HCT116 (cell line): ENCODE measurements around the gene PSMA7. TPM values are rescaled to one million over a fixed set of nuclear protein-coding genes. Genes with fewer than 3 reads are reported as not detected.
"Not testable (repeated sequence)": the region's sequence is repeated elsewhere in the genome, so short reads cannot be mapped to it uniquely, and the experiment has no call there.

Experiments used
- ATAC-seq: fragments of 200-7000 bp; cut with Tn5 transposase; 2 replicates; pipeline ENCODE4 v1.9.1; 2020; ENCODE audit warnings: mild to moderate bottlenecking, moderate library complexity
- BruUV-seq: library from RNA; stranded (reverse); fragments of 400-500 nt; replicated peaks from 2 replicates; lab custom pipeline; 2021; lab: Mats Ljungman, UMichigan
- CTCF ChIA-PET: fragments of 300-600 bp; sonication (Branson Sonifier 250); formaldehyde crosslinking; loops from one replicate; lab custom pipeline; 2021; ENCODE audit warnings: antibody characterized with exemption; lab: Charles Lee
- POLR2A ChIA-PET: fragments of 300-600, 350-600 bp; sonication (Branson Sonifier 250); formaldehyde crosslinking; loops from one replicate; lab custom pipeline; 2021; ENCODE audit warnings: antibody characterized with exemption; lab: Charles Lee
- RAD21 ChIA-PET, 2 experiments: fragments of 300-600 bp; sonication (Branson Sonifier 250); formaldehyde crosslinking; loops; one replicate each; lab custom pipeline; 2023; ENCODE audit warnings: low total read pairs in 2 of 2; ENCODE audit not compliant: uncharacterized antibody in 2 of 2, unreplicated experiment in 2 of 2, low non-redundant PET in 1 of 2; lab: Charles Lee
- DNase-seq: peaks from one replicate; pipeline ENCODE4 v3.0.0-alpha.2; 2010; ENCODE audit warnings: low read depth, low spot score
- H2AFZ ChIP-seq: fragments of 200-600 bp; shearing (Covaris generic), sonication (generic); 2 replicates; pipeline ENCODE4 v1.6.1; 2017; ENCODE audit warnings: low read depth, mixed run types, mixed read lengths, antibody characterized with exemption, low read length; ENCODE audit not compliant: poor library complexity, severe bottlenecking
- H3K27ac ChIP-seq: 2 replicates; pipeline ENCODE4 v1.5.1; 2012; ENCODE audit warnings: low read depth, low read length
- H3K27me3 ChIP-seq: fragments of 200-600 bp; sonication (generic); 2 replicates; pipeline ENCODE4 v1.6.1; 2016; ENCODE audit warnings: mixed run types, low read length, mixed read lengths; ENCODE audit not compliant: insufficient read depth
- H3K36me3 ChIP-seq, 2 experiments: fragments of 200-500 bp in 1 of 2; fragments of 200-600 bp in 1 of 2; sonication (Bioruptor generic) in 1 of 2; sonication (generic) in 1 of 2; 2 replicates each; pipeline versions ENCODE4 v1.5.1 to v1.6.1; 2014 to 2016; ENCODE audit warnings: low read length in 2 of 2, inconsistent platforms in 1 of 2, mixed read lengths in 1 of 2, mixed run types in 1 of 2; ENCODE audit not compliant: insufficient read depth in 2 of 2, control insufficient read depth in 1 of 2
- H3K4me1 ChIP-seq, 2 experiments: fragments of 200-600 bp in 1 of 2; sonication (generic) in 1 of 2; 2 replicates each; pipeline versions ENCODE4 v1.5.1 to v1.6.1; 2012 to 2017; ENCODE audit warnings: low read length in 2 of 2, inconsistent platforms in 1 of 2, mild to moderate bottlenecking in 1 of 2, mixed read lengths in 1 of 2, mixed run types in 1 of 2, moderate library complexity in 1 of 2; ENCODE audit not compliant: insufficient read depth in 2 of 2, control insufficient read depth in 1 of 2
- H3K4me2 ChIP-seq: fragments of 200-600 bp; sonication (generic); 2 replicates; pipeline ENCODE4 v1.6.1; 2017; ENCODE audit warnings: mixed run types, low read length, mixed read lengths
- H3K4me3 ChIP-seq, 2 experiments: fragments of 200-600 bp in 1 of 2; sonication (generic) in 1 of 2; replicated peaks in 1 of 2; 2 replicates each; pipeline ENCODE4 v1.5.1; 2011 to 2016; ENCODE audit warnings: low read length in 2 of 2, control low read depth in 1 of 2, low read depth in 1 of 2, mild to moderate bottlenecking in 1 of 2, mixed read lengths in 1 of 2, mixed run types in 1 of 2
- H3K79me2 ChIP-seq: fragments of 200-600 bp; sonication (generic); 2 replicates; pipeline ENCODE4 v1.6.1; 2017; ENCODE audit warnings: mild to moderate bottlenecking, mixed run types, low read length, moderate library complexity, mixed read lengths; ENCODE audit not compliant: insufficient read depth
- H3K9ac ChIP-seq: fragments of 200-600 bp; sonication (generic); 2 replicates; pipeline ENCODE4 v1.6.1; 2016; ENCODE audit warnings: low read length, mixed read lengths
- H3K9me2 ChIP-seq: fragments of 200-600 bp; sonication (generic), shearing (Covaris generic); 2 replicates; pipeline ENCODE4 v1.6.1; 2017; ENCODE audit warnings: mixed run types, mild to moderate bottlenecking, moderate library complexity; ENCODE audit not compliant: insufficient read depth
- H3K9me3 ChIP-seq, 2 experiments: fragments of 200-500 bp in 1 of 2; fragments of 200-600 bp in 1 of 2; sonication (Bioruptor generic) in 1 of 2; sonication (generic) in 1 of 2; 2 replicates each; pipeline ENCODE4 v1.6.1; 2014 to 2017; ENCODE audit warnings: low read length in 2 of 2, mixed read lengths in 2 of 2, inconsistent platforms in 1 of 2, low read depth in 1 of 2, mild to moderate bottlenecking in 1 of 2, mixed run types in 1 of 2, moderate library complexity in 1 of 2; ENCODE audit not compliant: control insufficient read depth in 1 of 2, insufficient read depth in 1 of 2
- H4K20me1 ChIP-seq: fragments of 200-600 bp; sonication (generic), shearing (Covaris generic); 2 replicates; pipeline ENCODE4 v1.6.1; 2017; ENCODE audit warnings: mixed run types, mild to moderate bottlenecking, moderate library complexity; ENCODE audit not compliant: insufficient read depth
- CTCF ChIP-seq, 3 experiments: fragments of 200-600 bp in 1 of 3; sonication (generic) in 1 of 3; IDR thresholded peaks in 2 of 3; conservative IDR thresholded peaks in 1 of 3; 2 replicates each; pipeline ENCODE4 v1.5.1; 2012 to 2017; ENCODE audit warnings: low read depth in 2 of 3, low read length in 2 of 3, antibody characterized with exemption in 1 of 3, borderline replicate concordance in 1 of 3, control low read depth in 1 of 3, mild to moderate bottlenecking in 1 of 3, mixed read lengths in 1 of 3, mixed run types in 1 of 3, moderate library complexity in 1 of 3; ENCODE audit not compliant: insufficient read depth in 1 of 3
- ELF1 ChIP-seq: IDR thresholded peaks from 2 replicates; pipeline ENCODE4 v1.6.1; 2012; ENCODE audit warnings: low read depth, borderline replicate concordance
- EZH2phosphoT487 ChIP-seq: fragments of 200-600 bp; IDR thresholded peaks from 2 replicates; pipeline ENCODE4 v1.6.1; 2018; ENCODE audit warnings: antibody characterized with exemption, borderline replicate concordance
- FOSL1 ChIP-seq: IDR thresholded peaks from 2 replicates; pipeline ENCODE4 v1.6.1; 2012; ENCODE audit warnings: low read depth
- POLR2AphosphoS5 ChIP-seq: IDR thresholded peaks from 2 replicates; pipeline ENCODE4 v1.6.1; 2011; ENCODE audit warnings: mild to moderate bottlenecking, low read depth, low read length, moderate library complexity
- RAD21 ChIP-seq: IDR thresholded peaks from 2 replicates; pipeline ENCODE4 v1.6.1; 2012; ENCODE audit warnings: low read depth, mild to moderate bottlenecking
- REST ChIP-seq: IDR thresholded peaks from 2 replicates; pipeline ENCODE4 v1.6.1; 2012; ENCODE audit warnings: low read depth
- ZBTB33 ChIP-seq: IDR thresholded peaks from 2 replicates; pipeline ENCODE4 v1.6.1; 2011; ENCODE audit warnings: mild to moderate bottlenecking, low read length, moderate library complexity; ENCODE audit not compliant: insufficient replicate concordance; ENCODE audit errors: extremely low read depth
- intact Hi-C: fragments of 100-400 bp; cut with micrococcal nuclease; formaldehyde crosslinking; loops from 2 replicates; pipeline ENCODE4 v1.10.0; 2022
- total RNA-seq: library from RNA; stranded (reverse); gene quantifications from one replicate; pipeline ENCODE4 v1.2.1, GENCODE V29; 2021; ENCODE audit not compliant: unreplicated experiment
- TF ChIP-seq, protein P1 (sequence below): IDR thresholded peaks from 2 replicates; pipeline ENCODE4 v1.6.1; 2012

PSMA7 gene
- total RNA-seq, 1 experiment from 2014 or later = 364 TPM

GRCh38 chr20:62148908-62149314 lies 5.7 kb upstream of the PSMA7 start:
- no peak overlapping the region for H3K4me2 ChIP-seq
- no peak for DNase-seq
- no peak overlapping the region for H2AFZ ChIP-seq
- peaks cover 0 to 31% of the 10 kb centered on the region in 2 experiments; a peak in 2 of 4 replicates for H3K36me3 ChIP-seq
- no TSS peak for BruUV-seq
- ChIA-PET CTCF (no interaction called here), POLR2A (no interaction called here), RAD21 (no interaction called here)
- intact Hi-C loops = no loop called here
- H3K9ac ChIP-seq = no peak overlapping the region
- peaks cover 14% of the 10 kb centered on the region; the same call in 1 of the 2 replicates for H4K20me1 ChIP-seq
- peaks cover 99% of the 10 kb centered on the region for H3K79me2 ChIP-seq
- no peaks in the 10 kb centered on the region for H3K27me3 ChIP-seq
- H3K9me3 ChIP-seq = no peaks in the 10 kb centered on the region
- H3K27ac ChIP-seq = no peak overlapping the region
- TF ChIP-seq, protein P1, sequence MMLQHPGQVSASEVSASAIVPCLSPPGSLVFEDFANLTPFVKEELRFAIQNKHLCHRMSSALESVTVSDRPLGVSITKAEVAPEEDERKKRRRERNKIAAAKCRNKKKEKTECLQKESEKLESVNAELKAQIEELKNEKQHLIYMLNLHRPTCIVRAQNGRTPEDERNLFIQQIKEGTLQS = no peak
- no peak for TF ChIP-seq POLR2AphosphoS5
- no peak for TF ChIP-seq REST
- no peak for TF ChIP-seq ELF1
- no peak for TF ChIP-seq ZBTB33
- no peak for TF ChIP-seq RAD21
- no peak for TF ChIP-seq EZH2phosphoT487
- no peak for TF ChIP-seq FOSL1
- no peak for TF ChIP-seq CTCF (IDR thresholded peaks at IDR 0.05 in 2 of 3, conservative IDR thresholded peaks at IDR 0.05 in 1 of 3; ENCODE audit: borderline replicate concordance in 1 of 3, insufficient read depth in 1 of 3, low read depth in 2 of 3, low read length in 2 of 3)
- H3K4me1 ChIP-seq = peaks cover 6 to 12% of the 10 kb centered on the region in 2 experiments
- no peaks in the 10 kb centered on the region for H3K9me2 ChIP-seq
- no peak overlapping the region for H3K4me3 ChIP-seq
- ATAC-seq = no peak

GRCh38 chr20:62148383-62148782 lies 5.2 kb upstream of the PSMA7 start:
- peaks cover 14% of the 10 kb centered on the region; the same call in 1 of the 2 replicates for H4K20me1 ChIP-seq
- H3K4me3 ChIP-seq, RAD21 ChIA-PET, H3K9me2 ChIP-seq, CTCF ChIA-PET, H3K27me3 ChIP-seq, DNase-seq, intact Hi-C loops, BruUV-seq, H3K4me2 ChIP-seq, ATAC-seq, POLR2A ChIA-PET, H3K27ac ChIP-seq, H3K9ac ChIP-seq, H3K9me3 ChIP-seq, H2AFZ ChIP-seq: not testable (repeated sequence)
- H3K79me2 ChIP-seq = peaks cover 94% of the 10 kb centered on the region
- H3K4me1 ChIP-seq = peaks cover 6 to 12% of the 10 kb centered on the region in 2 experiments
- H3K36me3 ChIP-seq = peaks cover 0 to 30% of the 10 kb centered on the region in 2 experiments; a peak in 2 of 4 replicates
